ENCODE data around the gene IQSEC1.

DNA sequence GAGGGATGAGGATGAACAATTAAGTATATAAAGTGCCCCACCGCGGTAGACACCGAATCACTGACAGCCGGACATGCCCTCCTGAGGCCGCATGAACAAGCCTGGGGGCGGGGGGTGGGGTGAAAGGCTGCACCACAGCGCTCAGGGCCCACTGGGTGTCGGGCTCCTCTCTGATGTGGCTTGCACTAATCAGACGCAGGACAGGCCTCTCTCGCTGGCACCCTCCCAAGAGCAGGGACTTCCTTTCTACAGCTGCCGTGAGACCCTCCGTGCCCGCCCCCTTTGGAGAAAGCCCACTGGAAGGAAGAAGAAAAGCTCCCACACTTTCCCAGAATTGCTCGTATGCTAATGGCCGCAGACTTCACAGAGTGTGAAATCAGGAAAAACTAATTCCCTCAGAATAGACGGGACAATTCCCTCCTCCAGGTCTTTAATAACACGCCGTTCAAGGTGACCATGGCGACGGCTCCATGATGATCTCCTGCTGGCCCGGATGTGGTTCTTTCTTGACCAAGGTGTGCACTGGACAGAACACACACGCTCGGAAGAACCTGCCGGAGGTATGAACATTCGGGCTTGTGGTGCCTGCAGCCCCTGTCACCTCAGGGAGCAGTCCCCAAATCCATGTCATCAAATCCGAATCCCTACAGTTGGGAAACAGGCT lies 32.0 kb downstream of the IQSEC1 start:
- TF ChIP-seq POLR2A (IDR thresholded peaks at IDR 0.05) (no peak), CTCF (IDR thresholded peaks at IDR 0.05) (no peak)

Data from lower leg skin (tissue), 3 donors.